SU-DHL-6 (cell line): ENCODE data around the gene HIF3A.

Source experiments
- EZH2phosphoT487 ChIP-seq: fragments of 200-600 bp; sonication (generic), shearing (Covaris generic); conservative IDR thresholded peaks from 2 replicates; pipeline ENCODE4 v1.6.1; 2018; ENCODE audit warnings: mild to moderate bottlenecking, antibody characterized with exemption, low read length, moderate library complexity, mixed read lengths
- TF ChIP-seq, protein P1 (sequence below): fragments of 200-600 bp; sonication (generic); IDR thresholded peaks from one replicate; pipeline ENCODE4 v1.5.1; 2017; ENCODE audit warnings: antibody characterized with exemption, mild to moderate bottlenecking, low read length, moderate library complexity; ENCODE audit not compliant: insufficient read depth, poor library complexity, severe bottlenecking

GRCh38 chr19:46373491-46374359 is 76.9 kb downstream of the HIF3A start:
- TF ChIP-seq, protein P1, sequence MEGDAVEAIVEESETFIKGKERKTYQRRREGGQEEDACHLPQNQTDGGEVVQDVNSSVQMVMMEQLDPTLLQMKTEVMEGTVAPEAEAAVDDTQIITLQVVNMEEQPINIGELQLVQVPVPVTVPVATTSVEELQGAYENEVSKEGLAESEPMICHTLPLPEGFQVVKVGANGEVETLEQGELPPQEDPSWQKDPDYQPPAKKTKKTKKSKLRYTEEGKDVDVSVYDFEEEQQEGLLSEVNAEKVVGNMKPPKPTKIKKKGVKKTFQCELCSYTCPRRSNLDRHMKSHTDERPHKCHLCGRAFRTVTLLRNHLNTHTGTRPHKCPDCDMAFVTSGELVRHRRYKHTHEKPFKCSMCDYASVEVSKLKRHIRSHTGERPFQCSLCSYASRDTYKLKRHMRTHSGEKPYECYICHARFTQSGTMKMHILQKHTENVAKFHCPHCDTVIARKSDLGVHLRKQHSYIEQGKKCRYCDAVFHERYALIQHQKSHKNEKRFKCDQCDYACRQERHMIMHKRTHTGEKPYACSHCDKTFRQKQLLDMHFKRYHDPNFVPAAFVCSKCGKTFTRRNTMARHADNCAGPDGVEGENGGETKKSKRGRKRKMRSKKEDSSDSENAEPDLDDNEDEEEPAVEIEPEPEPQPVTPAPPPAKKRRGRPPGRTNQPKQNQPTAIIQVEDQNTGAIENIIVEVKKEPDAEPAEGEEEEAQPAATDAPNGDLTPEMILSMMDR = no peak
- no peak for TF ChIP-seq EZH2phosphoT487
